ENCODE measurements around the gene CACFD1. TPM values are rescaled to one million over a fixed set of nuclear protein-coding genes. Genes with fewer than 3 reads are reported as not detected.

Gene CACFD1
- total RNA-seq, 1 donor from 2014 or later: 15.0 TPM

DNA sequence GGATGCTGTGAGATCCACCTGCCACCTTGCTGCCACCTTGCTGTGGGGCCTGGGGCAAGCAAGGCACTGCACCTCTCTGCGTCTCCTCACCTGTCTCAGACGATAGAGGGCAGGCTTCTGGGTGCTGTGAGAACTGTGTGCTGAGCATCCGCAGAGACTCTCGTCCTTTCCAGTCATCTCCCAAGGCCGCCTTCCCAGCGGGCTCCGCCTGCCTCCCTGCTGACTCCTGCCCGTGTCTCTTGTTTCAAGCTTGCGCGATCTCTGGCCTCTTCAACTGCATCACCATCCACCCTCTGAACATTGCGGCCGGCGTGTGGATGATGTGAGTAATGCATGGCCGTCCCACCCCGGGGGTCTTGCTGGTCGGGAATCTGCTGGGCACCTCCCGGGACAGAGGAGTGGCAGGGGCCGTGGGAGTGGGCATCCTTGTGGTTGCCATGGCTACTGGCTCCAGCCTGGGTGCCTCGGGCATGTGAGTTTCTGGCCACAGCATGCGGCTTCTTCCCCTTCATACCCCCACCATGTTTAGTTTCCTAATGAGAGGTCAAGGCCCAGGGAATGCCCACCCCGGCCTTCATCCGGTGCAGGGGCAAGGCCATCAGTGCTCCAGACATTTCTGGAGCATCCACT is 3.6 kb downstream of the CACFD1 start:
- H3K9me3 Mint-ChIP-seq: no peaks in the 10 kb centered on the region
- TF ChIP-seq, protein P1, sequence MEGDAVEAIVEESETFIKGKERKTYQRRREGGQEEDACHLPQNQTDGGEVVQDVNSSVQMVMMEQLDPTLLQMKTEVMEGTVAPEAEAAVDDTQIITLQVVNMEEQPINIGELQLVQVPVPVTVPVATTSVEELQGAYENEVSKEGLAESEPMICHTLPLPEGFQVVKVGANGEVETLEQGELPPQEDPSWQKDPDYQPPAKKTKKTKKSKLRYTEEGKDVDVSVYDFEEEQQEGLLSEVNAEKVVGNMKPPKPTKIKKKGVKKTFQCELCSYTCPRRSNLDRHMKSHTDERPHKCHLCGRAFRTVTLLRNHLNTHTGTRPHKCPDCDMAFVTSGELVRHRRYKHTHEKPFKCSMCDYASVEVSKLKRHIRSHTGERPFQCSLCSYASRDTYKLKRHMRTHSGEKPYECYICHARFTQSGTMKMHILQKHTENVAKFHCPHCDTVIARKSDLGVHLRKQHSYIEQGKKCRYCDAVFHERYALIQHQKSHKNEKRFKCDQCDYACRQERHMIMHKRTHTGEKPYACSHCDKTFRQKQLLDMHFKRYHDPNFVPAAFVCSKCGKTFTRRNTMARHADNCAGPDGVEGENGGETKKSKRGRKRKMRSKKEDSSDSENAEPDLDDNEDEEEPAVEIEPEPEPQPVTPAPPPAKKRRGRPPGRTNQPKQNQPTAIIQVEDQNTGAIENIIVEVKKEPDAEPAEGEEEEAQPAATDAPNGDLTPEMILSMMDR (IDR thresholded peaks at IDR 0.05): no peak
- ChIA-PET CTCF (no interaction called here), POLR2A (interaction anchor here (0.6 kb wide), 1 partner anchor 44 kb away, joined by 3 read pairs; no protein-coding TSS in a partner anchor)
- ATAC-seq (ENCODE audit: low read depth) (no peak), DNase-seq (no peak)
- peaks cover 20% of the 10 kb centered on the region for H3K4me1 Mint-ChIP-seq
- peaks cover 14% of the 10 kb centered on the region for H3K36me3 Mint-ChIP-seq (ENCODE audit: low read depth)
- H3K27me3 Mint-ChIP-seq: no peaks in the 10 kb centered on the region
- H3K27ac Mint-ChIP-seq: peak overlapping the region; percentile 30
- intact Hi-C loops (cut with micrococcal nuclease): no loop called here
- no peak overlapping the region for H3K4me3 Mint-ChIP-seq

DNA sequence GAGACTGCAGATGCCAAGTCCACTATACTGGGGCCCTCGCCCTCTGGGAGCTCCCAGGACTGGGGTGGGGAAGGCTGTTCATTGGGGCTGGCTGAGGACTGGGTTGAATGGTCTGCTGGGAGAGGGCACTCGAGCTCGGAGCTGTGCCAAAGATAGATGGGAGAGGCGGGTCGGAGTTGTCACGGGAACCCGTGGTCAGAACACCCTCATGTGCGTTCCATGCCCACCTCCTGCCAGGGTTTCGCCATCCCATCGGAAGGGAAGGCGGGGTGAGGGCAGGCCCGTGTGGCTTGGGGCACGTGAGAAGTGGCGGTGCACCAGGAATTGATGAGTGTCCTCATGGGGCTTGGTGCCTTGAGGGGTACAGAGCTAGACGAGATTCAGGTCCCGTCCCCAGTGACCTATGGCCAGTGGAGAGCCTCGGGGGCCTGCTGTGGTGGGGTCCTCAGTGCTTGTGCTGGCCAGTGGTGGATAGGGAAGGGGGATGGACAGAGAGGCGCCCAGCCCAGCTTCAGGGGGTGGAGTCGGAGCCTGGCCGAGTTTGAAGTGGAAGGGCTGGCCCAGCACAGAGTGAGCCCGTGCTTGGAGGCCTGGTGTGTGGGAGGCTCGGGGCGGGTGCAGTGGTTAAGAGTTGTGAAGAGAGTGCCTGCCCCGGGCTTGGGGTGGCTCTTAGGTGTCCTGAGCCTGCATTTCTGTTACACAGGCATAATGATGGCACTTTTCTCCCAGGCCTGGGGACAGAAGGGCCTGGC is 4.3 kb downstream of the CACFD1 start:
- TF ChIP-seq, protein P1 (IDR thresholded peaks at IDR 0.05): no peak
- Mint-ChIP-seq H3K9me3 (no peaks in the 10 kb centered on the region), H3K27me3 (no peaks in the 10 kb centered on the region), H3K4me3 (no peak overlapping the region), H3K4me1 (peaks cover 20% of the 10 kb centered on the region), H3K27ac (no peak overlapping the region), H3K36me3 (ENCODE audit: low read depth) (peaks cover 14% of the 10 kb centered on the region)
- ATAC-seq (ENCODE audit: low read depth) (no peak), DNase-seq (no peak)
- intact Hi-C loops (cut with micrococcal nuclease): no loop called here
- POLR2A ChIA-PET: interaction anchor here (1.3 kb wide), 1 partner anchor 116 kb away, joined by 3 read pairs; the partner anchor contains the start of genes MED22 and RPL7A
- CTCF ChIA-PET: no interaction called here

DNA sequence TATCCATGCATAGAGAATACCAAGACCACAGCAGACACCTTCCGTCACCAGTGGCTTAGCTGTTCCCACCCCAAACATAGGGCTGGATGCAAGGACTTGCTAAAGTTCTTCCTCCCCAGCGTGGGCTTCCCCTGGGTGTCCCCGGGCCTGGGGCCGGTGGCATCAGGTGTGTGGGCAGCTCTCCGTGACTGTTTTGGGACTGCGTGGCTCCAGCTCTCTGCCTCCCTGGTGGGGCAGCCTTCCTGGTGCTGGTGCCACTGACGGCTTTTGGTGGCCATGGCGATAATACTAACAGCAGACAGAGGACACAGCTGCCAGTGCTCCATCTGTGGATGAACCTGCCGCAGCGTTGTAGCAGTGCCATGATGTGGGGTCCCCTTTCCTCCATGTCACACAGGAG is 4.9 kb downstream of the CACFD1 start:
- peaks cover 16% of the 10 kb centered on the region for H3K4me1 Mint-ChIP-seq
- ATAC-seq (ENCODE audit: low read depth): no peak
- H3K27me3 Mint-ChIP-seq: no peaks in the 10 kb centered on the region
- CTCF ChIA-PET: no interaction called here
- POLR2A ChIA-PET: interaction anchor here (1.3 kb wide), 1 partner anchor 117 kb away, joined by 3 read pairs; the partner anchor contains the start of genes MED22 and RPL7A
- no peak overlapping the region for H3K27ac Mint-ChIP-seq
- no peak overlapping the region for H3K4me3 Mint-ChIP-seq
- DNase-seq: no peak
- TF ChIP-seq, protein P1 (IDR thresholded peaks at IDR 0.05): no peak
- intact Hi-C loops (cut with micrococcal nuclease): no loop called here
- H3K9me3 Mint-ChIP-seq: no peaks in the 10 kb centered on the region
- H3K36me3 Mint-ChIP-seq (ENCODE audit: low read depth): peaks cover 14% of the 10 kb centered on the region

DNA sequence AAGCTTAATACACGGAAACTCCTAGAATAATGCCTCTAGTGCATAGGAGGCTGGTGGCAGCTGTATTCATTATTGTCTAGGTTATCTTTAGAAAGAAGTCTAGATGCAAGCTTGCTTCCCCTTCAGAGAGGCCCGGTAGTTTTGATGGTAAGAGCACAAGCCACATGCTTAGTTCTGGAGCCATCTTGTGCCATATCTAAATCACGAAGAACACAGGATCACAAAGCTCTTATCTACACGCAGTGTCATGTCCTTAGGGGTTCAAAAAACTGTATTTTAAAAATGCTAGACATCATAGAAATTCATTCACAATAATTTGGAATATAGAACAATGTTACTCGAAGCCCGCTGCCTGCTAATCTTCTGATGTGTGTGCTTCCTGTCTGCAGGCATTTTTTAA is 6.2 kb downstream of the CACFD1 start:
- no peak overlapping the region for H3K27ac Mint-ChIP-seq
- ChIA-PET POLR2A (interaction anchor here (1.1 kb wide), 1 partner anchor 13 kb away, joined by 3 read pairs; no protein-coding TSS in a partner anchor), CTCF (no interaction called here)
- peaks cover 9% of the 10 kb centered on the region for H3K4me1 Mint-ChIP-seq
- H3K36me3 Mint-ChIP-seq (ENCODE audit: low read depth): peaks cover 16% of the 10 kb centered on the region
- DNase-seq (no peak), ATAC-seq (ENCODE audit: low read depth) (no peak)
- intact Hi-C loops (cut with micrococcal nuclease): no loop called here
- no peaks in the 10 kb centered on the region for H3K27me3 Mint-ChIP-seq
- H3K9me3 Mint-ChIP-seq: no peaks in the 10 kb centered on the region
- no peak overlapping the region for H3K4me3 Mint-ChIP-seq
- TF ChIP-seq, protein P1 (IDR thresholded peaks at IDR 0.05): no peak

DNA sequence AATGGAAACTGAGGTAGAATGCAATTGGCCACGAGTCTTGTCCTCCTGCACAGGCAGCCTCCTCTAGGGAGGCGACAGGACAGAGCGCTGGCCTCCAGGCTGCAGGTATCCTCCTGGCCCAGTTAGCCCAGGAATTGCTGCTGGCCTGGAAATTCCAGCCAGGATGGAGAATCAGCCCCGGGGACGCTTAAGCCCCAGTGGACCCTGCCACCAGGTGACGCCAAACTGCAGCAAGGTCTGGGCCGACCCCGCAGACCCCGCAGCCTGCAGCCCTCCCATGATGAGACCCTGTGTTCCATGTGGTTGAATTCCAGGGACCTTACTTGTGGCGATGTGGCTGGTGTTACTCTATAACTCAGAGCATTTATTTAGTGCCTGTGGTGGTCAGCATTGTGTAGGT is 7.3 kb downstream of the CACFD1 start:
- ChIA-PET POLR2A (no interaction called here), CTCF (no interaction called here)
- ATAC-seq (ENCODE audit: low read depth): no peak
- Mint-ChIP-seq H3K9me3 (no peaks in the 10 kb centered on the region), H3K27ac (no peak overlapping the region), H3K4me3 (no peak overlapping the region), H3K36me3 (ENCODE audit: low read depth) (peaks cover 24% of the 10 kb centered on the region), H3K27me3 (no peaks in the 10 kb centered on the region), H3K4me1 (peaks cover 1% of the 10 kb centered on the region)
- TF ChIP-seq, protein P1 (IDR thresholded peaks at IDR 0.05): no peak
- DNase-seq: no peak
- intact Hi-C loops (cut with micrococcal nuclease): no loop called here
